Stomach (tissue), 4 donors: ENCODE measurements around the gene RNF148.

Experiments used
- POLR2A ChIP-seq, 4 donors: fragments of 450-650 bp; IDR thresholded peaks; one replicate each; pipeline ENCODE4 v1.6.1; 2016; ENCODE audit warnings: antibody characterized with exemption in 4 of 4, control low read depth in 2 of 4, mild to moderate bottlenecking in 1 of 4, moderate library complexity in 1 of 4
- POLR2AphosphoS5 ChIP-seq, 3 donors: sonication (generic); formaldehyde crosslinking; IDR thresholded peaks; one replicate each; pipeline ENCODE4 v1.6.1; 2016; ENCODE audit warnings: antibody characterized with exemption in 3 of 3
- TF ChIP-seq, protein P1 (sequence below), 7 experiments: fragments of 450-650 bp in 4 of 7; fragments of 200-600 bp in 3 of 7; sonication (generic) in 3 of 7; IDR thresholded peaks; one replicate each; pipeline ENCODE4 v1.5.1; 2016 to 2019; ENCODE audit warnings: antibody characterized with exemption in 7 of 7, control low read depth in 2 of 7, mild to moderate bottlenecking in 1 of 7

DNA sequence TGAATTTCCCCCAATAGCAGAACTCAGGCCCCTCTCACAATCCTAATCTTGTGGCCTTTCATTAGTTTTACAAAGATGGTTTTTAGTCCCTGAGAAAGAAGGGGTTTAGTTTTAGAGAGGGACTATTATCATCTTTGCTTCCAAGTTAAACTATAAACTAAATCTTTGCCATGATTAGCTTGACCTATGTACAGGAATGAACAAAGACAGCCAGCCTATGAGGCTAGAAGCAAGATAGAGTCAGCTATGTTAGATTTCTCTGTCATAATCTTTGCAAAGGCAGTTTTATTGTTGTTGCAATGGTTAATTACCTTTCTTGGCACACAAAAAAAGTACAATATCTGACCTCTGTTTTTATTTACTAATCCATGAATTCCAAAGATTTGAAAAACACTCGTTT lies 22.9 kb downstream of the RNF148 start:
- TF ChIP-seq, protein P1, sequence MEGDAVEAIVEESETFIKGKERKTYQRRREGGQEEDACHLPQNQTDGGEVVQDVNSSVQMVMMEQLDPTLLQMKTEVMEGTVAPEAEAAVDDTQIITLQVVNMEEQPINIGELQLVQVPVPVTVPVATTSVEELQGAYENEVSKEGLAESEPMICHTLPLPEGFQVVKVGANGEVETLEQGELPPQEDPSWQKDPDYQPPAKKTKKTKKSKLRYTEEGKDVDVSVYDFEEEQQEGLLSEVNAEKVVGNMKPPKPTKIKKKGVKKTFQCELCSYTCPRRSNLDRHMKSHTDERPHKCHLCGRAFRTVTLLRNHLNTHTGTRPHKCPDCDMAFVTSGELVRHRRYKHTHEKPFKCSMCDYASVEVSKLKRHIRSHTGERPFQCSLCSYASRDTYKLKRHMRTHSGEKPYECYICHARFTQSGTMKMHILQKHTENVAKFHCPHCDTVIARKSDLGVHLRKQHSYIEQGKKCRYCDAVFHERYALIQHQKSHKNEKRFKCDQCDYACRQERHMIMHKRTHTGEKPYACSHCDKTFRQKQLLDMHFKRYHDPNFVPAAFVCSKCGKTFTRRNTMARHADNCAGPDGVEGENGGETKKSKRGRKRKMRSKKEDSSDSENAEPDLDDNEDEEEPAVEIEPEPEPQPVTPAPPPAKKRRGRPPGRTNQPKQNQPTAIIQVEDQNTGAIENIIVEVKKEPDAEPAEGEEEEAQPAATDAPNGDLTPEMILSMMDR (IDR thresholded peaks at IDR 0.05): no peak
- TF ChIP-seq POLR2AphosphoS5 (IDR thresholded peaks at IDR 0.05): no peak
- no peak for TF ChIP-seq POLR2A (IDR thresholded peaks at IDR 0.05)
